ENCODE measurements around the gene NDUFS4.
"Not testable (repeated sequence)": the region's sequence is repeated elsewhere in the genome, so short reads cannot be mapped to it uniquely, and the experiment has no call there.

NDUFS4 gene

GRCh38 chr5:53594419-53594818, 34.0 kb downstream of the NDUFS4 start:
- H3K4me3 Mint-ChIP-seq: no peak overlapping the region
- H3K27me3 Mint-ChIP-seq (ENCODE audit: low read depth): no peaks in the 10 kb centered on the region
- H3K4me1 Mint-ChIP-seq (ENCODE audit: low read depth): peaks cover 9% of the 10 kb centered on the region
- no peaks in the 10 kb centered on the region for H3K9me3 Mint-ChIP-seq
- no peaks in the 10 kb centered on the region for H3K36me3 Mint-ChIP-seq (ENCODE audit: low read depth)
- no peak overlapping the region for H3K27ac Mint-ChIP-seq

- no peaks in the 10 kb centered on the region for H3K27me3 Mint-ChIP-seq (ENCODE audit: low read depth)
- H3K27ac Mint-ChIP-seq: no peak overlapping the region
- H3K4me3 Mint-ChIP-seq: no peak overlapping the region
- H3K9me3 Mint-ChIP-seq: no peaks in the 10 kb centered on the region
- H3K4me1 Mint-ChIP-seq (ENCODE audit: low read depth): peaks cover 7% of the 10 kb centered on the region
- H3K36me3 Mint-ChIP-seq (ENCODE audit: low read depth): no peaks in the 10 kb centered on the region
Measured at GRCh38 chr5:53597894-53598293, 37.5 kb downstream of the NDUFS4 start.

GRCh38 chr5:53601570-53601969, 41.1 kb downstream of the NDUFS4 start:
- Mint-ChIP-seq H3K4me3 (no peak overlapping the region), H3K27ac (no peak overlapping the region), H3K36me3 (ENCODE audit: low read depth) (peaks cover 11% of the 10 kb centered on the region), H3K27me3 (ENCODE audit: low read depth) (no peaks in the 10 kb centered on the region), H3K9me3 (no peaks in the 10 kb centered on the region), H3K4me1 (ENCODE audit: low read depth) (no peaks in the 10 kb centered on the region)

GRCh38 chr5:53603009-53603687, 42.7 kb downstream of the NDUFS4 start:
- Mint-ChIP-seq H3K27me3 (ENCODE audit: low read depth) (no peaks in the 10 kb centered on the region), H3K4me1 (ENCODE audit: low read depth) (no peaks in the 10 kb centered on the region)

GRCh38 chr5:53604309-53604708, 43.9 kb downstream of the NDUFS4 start:
- no peaks in the 10 kb centered on the region for H3K27me3 Mint-ChIP-seq (ENCODE audit: low read depth)
- peaks cover 18% of the 10 kb centered on the region for H3K36me3 Mint-ChIP-seq (ENCODE audit: low read depth)
- H3K4me1 Mint-ChIP-seq (ENCODE audit: low read depth): peaks cover 4% of the 10 kb centered on the region
- H3K27ac Mint-ChIP-seq: no peak overlapping the region
- H3K4me3 Mint-ChIP-seq: no peak overlapping the region
- no peaks in the 10 kb centered on the region for H3K9me3 Mint-ChIP-seq

More at GRCh38 chr5:53603009-53603687, 42.7 kb downstream of the NDUFS4 start:
- no peak overlapping the region for H3K27ac Mint-ChIP-seq
- H3K36me3 Mint-ChIP-seq (ENCODE audit: low read depth): peaks cover 12% of the 10 kb centered on the region
- no peaks in the 10 kb centered on the region for H3K9me3 Mint-ChIP-seq
- no peak overlapping the region for H3K4me3 Mint-ChIP-seq

- Mint-ChIP-seq H3K4me1 (ENCODE audit: low read depth) (peaks cover 4% of the 10 kb centered on the region), H3K4me3 (no peak overlapping the region), H3K27ac (no peak overlapping the region), H3K9me3 (no peaks in the 10 kb centered on the region), H3K27me3 (ENCODE audit: low read depth) (no peaks in the 10 kb centered on the region), H3K36me3 (ENCODE audit: low read depth) (peaks cover 18% of the 10 kb centered on the region)
Measured at GRCh38 chr5:53607886-53608285, 47.4 kb downstream of the NDUFS4 start.

GRCh38 chr5:53608897-53609296, 48.5 kb downstream of the NDUFS4 start:
- not testable (repeated sequence) for H3K4me3 Mint-ChIP-seq; H3K27me3 Mint-ChIP-seq (ENCODE audit: low read depth); H3K9me3 Mint-ChIP-seq; H3K27ac Mint-ChIP-seq; H3K4me1 Mint-ChIP-seq (ENCODE audit: low read depth)
- peaks cover 18% of the 10 kb centered on the region for H3K36me3 Mint-ChIP-seq (ENCODE audit: low read depth)

- Mint-ChIP-seq H3K36me3 (ENCODE audit: low read depth) (peaks cover 6% of the 10 kb centered on the region), H3K4me1 (ENCODE audit: low read depth) (peaks cover 4% of the 10 kb centered on the region), H3K27ac (no peak overlapping the region)
Measured at GRCh38 chr5:53613061-53613460, 52.6 kb downstream of the NDUFS4 start.

GRCh38 chr5:53613536-53613935, 53.1 kb downstream of the NDUFS4 start:
- H3K27ac Mint-ChIP-seq: no peak overlapping the region
- no peaks in the 10 kb centered on the region for H3K27me3 Mint-ChIP-seq (ENCODE audit: low read depth)
- no peak overlapping the region for H3K4me3 Mint-ChIP-seq
- peaks cover 4% of the 10 kb centered on the region for H3K4me1 Mint-ChIP-seq (ENCODE audit: low read depth)
- H3K9me3 Mint-ChIP-seq: peaks cover 4% of the 10 kb centered on the region
- peaks cover 6% of the 10 kb centered on the region for H3K36me3 Mint-ChIP-seq (ENCODE audit: low read depth)

More at GRCh38 chr5:53613061-53613460, 52.6 kb downstream of the NDUFS4 start:
- H3K27me3 Mint-ChIP-seq (ENCODE audit: low read depth): no peaks in the 10 kb centered on the region
- no peak overlapping the region for H3K4me3 Mint-ChIP-seq
- peaks cover 4% of the 10 kb centered on the region for H3K9me3 Mint-ChIP-seq

- H3K9me3 Mint-ChIP-seq: peaks cover 4% of the 10 kb centered on the region
- no peaks in the 10 kb centered on the region for H3K27me3 Mint-ChIP-seq (ENCODE audit: low read depth)
- no peaks in the 10 kb centered on the region for H3K4me1 Mint-ChIP-seq (ENCODE audit: low read depth)
- no peak overlapping the region for H3K4me3 Mint-ChIP-seq
- H3K27ac Mint-ChIP-seq: no peak overlapping the region
- no peaks in the 10 kb centered on the region for H3K36me3 Mint-ChIP-seq (ENCODE audit: low read depth)
Measured at GRCh38 chr5:53614376-53614885, 54.0 kb downstream of the NDUFS4 start.

- Mint-ChIP-seq H3K36me3 (ENCODE audit: low read depth) (peaks cover 2% of the 10 kb centered on the region), H3K9me3 (peaks cover 4% of the 10 kb centered on the region), H3K27ac (no peak overlapping the region), H3K4me3 (no peak overlapping the region), H3K4me1 (ENCODE audit: low read depth) (no peaks in the 10 kb centered on the region), H3K27me3 (ENCODE audit: low read depth) (no peaks in the 10 kb centered on the region)
Measured at GRCh38 chr5:53616939-53617549, 56.6 kb downstream of the NDUFS4 start.

GRCh38 chr5:53631251-53631650, 70.8 kb downstream of the NDUFS4 start:
- Mint-ChIP-seq H3K4me3 (no peak overlapping the region), H3K9me3 (peaks cover 6% of the 10 kb centered on the region), H3K27me3 (ENCODE audit: low read depth) (no peaks in the 10 kb centered on the region), H3K36me3 (ENCODE audit: low read depth) (peaks cover 11% of the 10 kb centered on the region), H3K4me1 (ENCODE audit: low read depth) (peaks cover 3% of the 10 kb centered on the region), H3K27ac (no peak overlapping the region)

- no peaks in the 10 kb centered on the region for H3K9me3 Mint-ChIP-seq
- no peak overlapping the region for H3K4me3 Mint-ChIP-seq
- no peaks in the 10 kb centered on the region for H3K27me3 Mint-ChIP-seq (ENCODE audit: low read depth)
- peaks cover 1% of the 10 kb centered on the region for H3K4me1 Mint-ChIP-seq (ENCODE audit: low read depth)
- H3K27ac Mint-ChIP-seq: no peak overlapping the region
- peaks cover 15% of the 10 kb centered on the region for H3K36me3 Mint-ChIP-seq (ENCODE audit: low read depth)
Measured at GRCh38 chr5:53642061-53642460, 81.6 kb downstream of the NDUFS4 start.

- Mint-ChIP-seq H3K27ac (no peak overlapping the region), H3K9me3 (no peaks in the 10 kb centered on the region), H3K27me3 (ENCODE audit: low read depth) (no peaks in the 10 kb centered on the region), H3K4me1 (ENCODE audit: low read depth) (peaks cover 1% of the 10 kb centered on the region), H3K36me3 (ENCODE audit: low read depth) (peaks cover 16% of the 10 kb centered on the region), H3K4me3 (no peak overlapping the region)
Measured at GRCh38 chr5:53643445-53643844, 83.0 kb downstream of the NDUFS4 start.

GRCh38 chr5:53645078-53645477, 84.6 kb downstream of the NDUFS4 start:
- no peak overlapping the region for H3K4me3 Mint-ChIP-seq
- peaks cover 23% of the 10 kb centered on the region for H3K36me3 Mint-ChIP-seq (ENCODE audit: low read depth)
- no peaks in the 10 kb centered on the region for H3K27me3 Mint-ChIP-seq (ENCODE audit: low read depth)
- peaks cover 1% of the 10 kb centered on the region for H3K4me1 Mint-ChIP-seq (ENCODE audit: low read depth)
- H3K9me3 Mint-ChIP-seq: peaks cover 7% of the 10 kb centered on the region
- H3K27ac Mint-ChIP-seq: no peak overlapping the region

All from T-helper 1 cell treated with Interleukin-12 subunit alpha and Interleukin-12 subunit beta and Interleukin-4 antibody, amounts not matched to agents 30 μg/mL and 1 μg/mL, for 36 hours (primary cell).